Small intestine (tissue), 7 donors: ENCODE data around the gene DUSP9. TPM values are rescaled to one million over a fixed set of nuclear protein-coding genes. Genes with fewer than 3 reads are reported as not detected.

Experiments used
- DNase-seq, 2 donors: peaks; one replicate each; pipeline versions ENCODE4 v3.0.0 to v3.0.0-alpha.2; 2013
- FAIRE-seq: peaks from 2 replicates; lab custom pipeline; 2012; peaks lifted over from hg19 to GRCh38; lab: Jason Lieb, UNC
- H3K27ac ChIP-seq, 3 donors: one replicate each; pipeline ENCODE4 v1.5.1; 2013; ENCODE audit warnings: low read length in 2 of 3, mild to moderate bottlenecking in 2 of 3, control low read depth in 1 of 3, inconsistent platforms in 1 of 3, low read depth in 1 of 3, moderate library complexity in 1 of 3
- H3K27me3 ChIP-seq, 3 donors: one replicate each; pipeline ENCODE4 v1.6.1; 2013; ENCODE audit warnings: low read length in 3 of 3, inconsistent platforms in 1 of 3; ENCODE audit not compliant: control insufficient read depth in 3 of 3, insufficient read depth in 3 of 3
- H3K36me3 ChIP-seq, 3 donors: one replicate each; pipeline ENCODE4 v1.6.1; 2013; ENCODE audit warnings: low read length in 3 of 3, inconsistent platforms in 1 of 3, low read depth in 1 of 3, mild to moderate bottlenecking in 1 of 3, moderate library complexity in 1 of 3; ENCODE audit not compliant: control insufficient read depth in 3 of 3, insufficient read depth in 2 of 3
- H3K4me1 ChIP-seq, 3 donors: one replicate each; pipeline ENCODE4 v1.6.1; 2013; ENCODE audit warnings: low read length in 2 of 3, inconsistent platforms in 1 of 3, low read depth in 1 of 3, mild to moderate bottlenecking in 1 of 3, moderate library complexity in 1 of 3; ENCODE audit not compliant: control insufficient read depth in 3 of 3, insufficient read depth in 2 of 3
- H3K4me3 ChIP-seq, 3 donors: one replicate each; pipeline ENCODE4 v1.5.1; 2013; ENCODE audit warnings: low read length in 3 of 3, control low read depth in 1 of 3, inconsistent platforms in 1 of 3, low read depth in 1 of 3, mild to moderate bottlenecking in 1 of 3, moderate library complexity in 1 of 3
- H3K9me3 ChIP-seq, 2 donors: one replicate each; pipeline ENCODE4 v1.6.1; 2013; ENCODE audit warnings: low read depth in 1 of 2, low read length in 1 of 2; ENCODE audit not compliant: control insufficient read depth in 2 of 2, insufficient read depth in 1 of 2
- WGBS, 3 donors: extraction: QIAGEN DNeasy Blood & Tissue Kit; methylation state at CpG; one replicate each; pipeline ENCODE4 v1.1.7; 2013; 5-methylcytosine and 5-hydroxymethylcytosine counted together
- polyA plus RNA-seq, 4 donors: library from polyadenylated mRNA; stranded (reverse) in 3 of 4; unstranded in 1 of 4; fragments of 200-250 nt in 3 of 4; fragments of 120-200 nt in 1 of 4; gene quantifications; one replicate each; pipeline versions ENCODE4 v1.2.1 to v1.2.3, GENCODE V29; 2013
- donor health status: healthy with polysubstance abuse.
- donor health status: control.
- donor health status: control.
- donor health status: Bipolar disorder and iron deficiency.
- donor health status: healthy.

Gene DUSP9
- polyA plus RNA-seq, 4 donors: 0.06 to 5.5 TPM; not detected in 2

- FAIRE-seq (no peak), DNase-seq (no peak)
- H3K36me3 ChIP-seq: no peaks in the 10 kb centered on the region
- H3K4me3 ChIP-seq: no peak overlapping the region
- peaks cover 19 to 65% (median 23%) of the 10 kb centered on the region in 3 donors for H3K27me3 ChIP-seq
- H3K9me3 ChIP-seq: no peaks in the 10 kb centered on the region
- no peaks in the 10 kb centered on the region for H3K4me1 ChIP-seq
- H3K27ac ChIP-seq: no peak overlapping the region
- 17 to 43% (median 42%) methylated on average over 10 of the region's 10 CpGs for WGBS, 3 donors
Measured at GRCh38 chrX:153645921-153646488, 998 bp upstream of the DUSP9 start.

- FAIRE-seq (no peak), DNase-seq (no peak)
- peak overlapping the region in 1 of 3 donors; percentile 26 for H3K4me3 ChIP-seq
- no peaks in the 10 kb centered on the region for H3K9me3 ChIP-seq
- H3K27me3 ChIP-seq: peaks cover 13 to 53% (median 23%) of the 10 kb centered on the region in 3 donors
- 7 to 45% (median 16%) methylated on average over 20 to 85 of the region's 85 CpGs for WGBS, 3 donors
- H3K4me1 ChIP-seq: no peaks in the 10 kb centered on the region
- no peak overlapping the region for H3K27ac ChIP-seq
- no peaks in the 10 kb centered on the region for H3K36me3 ChIP-seq
Measured at GRCh38 chrX:153647461-153648357, 706 bp downstream of the DUSP9 start.

DNA sequence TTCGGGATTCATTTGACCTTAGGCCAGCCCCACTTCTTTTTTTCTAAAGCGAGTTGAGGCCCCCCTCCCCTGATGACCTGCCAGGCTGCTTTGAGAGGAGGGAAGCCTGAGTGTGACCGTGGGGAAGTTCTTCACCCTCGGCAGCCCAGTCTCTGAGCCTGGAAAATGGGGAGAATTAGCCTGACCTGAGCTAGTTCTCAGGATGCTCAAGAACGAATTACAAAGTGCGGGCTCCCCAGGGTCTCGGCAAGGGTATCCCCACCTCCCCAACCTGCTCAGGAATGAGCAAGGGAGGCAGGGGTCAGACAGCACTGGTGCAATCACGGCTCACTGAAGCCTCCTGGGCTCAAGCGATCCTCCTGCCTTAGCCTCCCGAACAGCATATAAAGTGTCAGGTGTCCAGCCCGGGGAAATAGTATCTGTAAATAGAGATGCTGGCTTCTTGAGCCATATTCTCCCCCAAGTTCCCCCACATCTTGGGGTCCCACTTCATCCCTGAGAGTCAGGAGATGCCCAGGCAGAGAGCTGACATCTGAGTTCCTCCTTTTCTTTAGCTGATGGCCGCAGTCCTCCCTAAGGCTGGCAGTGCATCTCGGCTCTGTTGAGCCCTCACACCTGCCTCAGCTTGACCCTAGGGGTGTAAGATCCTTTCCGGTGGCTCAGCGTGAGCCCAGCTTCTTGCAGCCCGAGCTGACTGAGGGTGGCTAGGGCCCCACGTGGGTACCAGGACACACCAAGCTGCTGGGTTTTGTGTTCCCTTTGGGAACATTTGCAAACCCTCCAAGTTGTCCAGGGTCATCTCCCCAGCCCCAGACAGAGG is 1.6 kb downstream of the DUSP9 start:
- Histone ChIP-seq H3K4me3 (no peak overlapping the region), H3K36me3 (no peaks in the 10 kb centered on the region), H3K9me3 (no peaks in the 10 kb centered on the region), H3K4me1 (no peaks in the 10 kb centered on the region), H3K27ac (no peak overlapping the region), H3K27me3 (peaks cover 13 to 44% (median 20%) of the 10 kb centered on the region in 3 donors)
- DNase-seq (no peak), FAIRE-seq (no peak)
- WGBS, 3 donors: 75 to 78% (median 76%) methylated on average over 16 to 17 of the region's 17 CpGs

DNA sequence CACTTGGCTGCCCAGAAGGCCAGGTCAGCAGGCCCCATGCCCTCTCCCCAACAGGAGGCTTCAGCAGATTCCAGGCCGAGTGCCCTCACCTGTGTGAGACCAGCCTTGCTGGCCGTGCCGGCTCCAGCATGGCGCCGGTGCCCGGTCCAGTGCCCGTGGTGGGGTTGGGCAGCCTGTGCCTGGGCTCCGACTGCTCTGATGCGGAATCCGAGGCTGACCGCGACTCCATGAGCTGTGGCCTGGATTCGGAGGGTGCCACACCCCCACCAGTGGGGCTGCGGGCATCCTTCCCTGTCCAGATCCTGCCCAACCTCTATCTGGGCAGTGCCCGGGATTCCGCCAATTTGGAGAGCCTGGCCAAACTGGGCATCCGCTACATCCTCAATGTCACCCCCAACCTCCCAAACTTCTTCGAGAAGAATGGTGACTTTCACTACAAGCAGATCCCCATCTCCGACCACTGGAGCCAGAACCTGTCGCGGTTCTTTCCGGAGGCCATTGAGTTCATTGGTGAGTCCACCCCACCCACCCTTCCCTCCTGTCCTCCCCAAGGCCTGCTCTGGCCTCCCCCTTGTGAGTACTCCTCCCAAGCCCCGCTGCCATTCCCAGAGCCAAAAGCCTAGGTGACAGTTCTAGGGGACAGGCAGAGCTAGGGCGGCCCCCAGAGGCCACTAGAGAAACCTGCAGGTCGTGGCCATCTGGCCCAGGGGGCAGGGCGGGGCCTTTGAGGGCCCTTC is 2.3 kb downstream of the DUSP9 start:
- WGBS, 3 donors: 80 to 91% (median 83%) methylated on average over 14 to 26 of the region's 26 CpGs
- Histone ChIP-seq H3K4me1 (no peaks in the 10 kb centered on the region), H3K27ac (no peak overlapping the region), H3K4me3 (no peak overlapping the region), H3K27me3 (peaks cover 13 to 40% (median 20%) of the 10 kb centered on the region in 3 donors), H3K36me3 (no peaks in the 10 kb centered on the region), H3K9me3 (no peaks in the 10 kb centered on the region)
- no peak for FAIRE-seq
- peak; percentile 18 to 43 for DNase-seq

GRCh38 chrX:153649915-153650782 is 3.1 kb downstream of the DUSP9 start:
- Histone ChIP-seq H3K4me1 (no peaks in the 10 kb centered on the region), H3K9me3 (no peaks in the 10 kb centered on the region), H3K27ac (no peak overlapping the region), H3K36me3 (no peaks in the 10 kb centered on the region), H3K27me3 (peaks cover 8 to 32% (median 16%) of the 10 kb centered on the region in 3 donors), H3K4me3 (no peak overlapping the region)
- FAIRE-seq (no peak), DNase-seq (no peak)
- WGBS, 3 donors: 68 to 83% (median 68%) methylated on average over 14 to 41 of the region's 41 CpGs

DNA sequence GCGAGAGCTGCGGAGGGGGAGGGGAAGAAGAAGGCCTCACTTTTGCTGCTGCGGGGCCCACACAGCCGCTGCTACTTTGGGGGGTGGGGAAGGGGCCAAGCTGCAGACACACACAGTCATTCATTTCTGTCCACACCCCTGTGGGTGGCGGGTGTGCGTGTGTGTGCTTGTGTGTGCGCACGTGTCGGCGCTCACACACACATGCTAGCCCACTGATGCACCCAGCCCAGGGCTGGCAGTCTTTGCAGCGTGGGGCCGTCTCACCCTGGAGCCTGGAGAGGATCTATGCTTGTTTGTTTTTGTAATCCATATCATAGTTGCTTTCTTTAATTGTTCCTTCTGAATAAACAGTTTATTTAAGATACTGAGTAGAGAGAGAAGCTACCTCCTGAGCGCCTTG is 4.0 kb downstream of the DUSP9 start:
- no peak overlapping the region for H3K4me3 ChIP-seq
- H3K27ac ChIP-seq: no peak overlapping the region
- no peaks in the 10 kb centered on the region for H3K36me3 ChIP-seq
- no peaks in the 10 kb centered on the region for H3K9me3 ChIP-seq
- WGBS, 3 donors: 88 to 89% (median 89%) methylated on average over 12 to 13 of the region's 13 CpGs
- FAIRE-seq: no peak
- peaks cover 3 to 24% (median 14%) of the 10 kb centered on the region in 3 donors for H3K27me3 ChIP-seq
- DNase-seq: no peak
- H3K4me1 ChIP-seq: no peaks in the 10 kb centered on the region

DNA sequence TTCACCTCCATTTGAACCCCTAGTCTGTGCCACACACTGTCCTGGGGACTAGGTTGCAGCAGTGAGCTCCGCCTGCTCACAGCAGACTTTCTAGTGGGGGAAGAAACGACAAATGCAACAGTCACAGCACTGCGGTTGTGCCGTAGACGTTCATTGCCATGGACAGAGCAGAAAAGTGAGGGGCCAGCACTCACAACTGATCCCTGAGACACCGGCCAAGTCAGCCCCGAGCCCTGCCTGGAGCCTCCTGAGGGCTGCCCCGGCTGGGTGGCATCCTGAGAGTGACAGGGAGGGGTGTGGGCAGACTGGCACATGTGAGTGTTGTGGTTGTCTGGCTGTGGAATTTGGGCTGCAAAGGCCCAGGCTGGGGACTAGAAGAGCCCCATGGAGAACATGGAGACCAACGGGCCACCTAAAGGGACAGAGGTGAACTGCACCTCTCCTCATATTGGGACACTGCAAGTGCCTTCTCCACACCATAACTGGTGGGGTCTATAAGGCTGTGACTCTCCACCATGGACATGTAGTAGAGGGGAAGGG is 4.6 kb downstream of the DUSP9 start:
- Histone ChIP-seq H3K4me1 (no peaks in the 10 kb centered on the region), H3K27ac (no peak overlapping the region), H3K36me3 (no peaks in the 10 kb centered on the region), H3K9me3 (no peaks in the 10 kb centered on the region), H3K4me3 (no peak overlapping the region), H3K27me3 (peaks cover 3 to 17% (median 12%) of the 10 kb centered on the region in 3 donors)
- DNase-seq (peak in 1 of 2 donors; percentile 8), FAIRE-seq (no peak)
- 72 to 77% (median 77%) methylated on average over 8 to 9 of the region's 9 CpGs for WGBS, 3 donors
